SK-N-SH (cell line): ENCODE results near the gene JMJD6. TPM values are rescaled to one million over a fixed set of nuclear protein-coding genes. Genes with fewer than 3 reads are reported as not detected.

Source experiments
- CTCF ChIA-PET: fragments of 300-600, 350-600 bp; formaldehyde crosslinking; extraction: SDS; loops from one replicate; lab custom pipeline; 2021; lab: Yijun Ruan, JAX
- POLR2A ChIA-PET: fragments of 350-600 bp; sonication (Branson Sonifier 250); formaldehyde crosslinking; extraction: SDS; loops from one replicate; lab custom pipeline; 2020; ENCODE audit warnings: antibody characterized with exemption, inconsistent platforms; lab: Yijun Ruan, JAX
- DNase-seq: peaks from one replicate; pipeline ENCODE4 v3.0.0; 2012
- H2AFZ ChIP-seq: fragments of 200-600 bp; sonication (generic); 2 replicates; pipeline ENCODE4 v1.8.1; 2016; ENCODE audit warnings: antibody characterized with exemption, mild to moderate bottlenecking, low read depth
- H3F3A ChIP-seq: fragments of 200-600 bp; sonication (generic); replicated peaks from 2 replicates; pipeline ENCODE3; 2016; ENCODE audit warnings: antibody characterized with exemption, mild to moderate bottlenecking; ENCODE audit not compliant: insufficient read depth
- H3K27ac ChIP-seq, 2 experiments: fragments of 200-500 bp in 1 of 2; fragments of 200-600 bp in 1 of 2; sonication (Bioruptor generic) in 1 of 2; sonication (generic), shearing (Covaris generic) in 1 of 2; 2 replicates each; pipeline versions ENCODE4 v1.5.1 to v1.6.1; 2014 to 2016; ENCODE audit warnings: low read depth in 2 of 2, inconsistent platforms in 1 of 2, low read length in 1 of 2, mild to moderate bottlenecking in 1 of 2, mixed read lengths in 1 of 2
- H3K27me3 ChIP-seq: fragments of 200-600 bp; sonication (generic), shearing (Covaris generic); 2 replicates; pipeline ENCODE4 v1.6.1; 2016; ENCODE audit warnings: mixed run types; ENCODE audit not compliant: insufficient read depth
- H3K36me3 ChIP-seq, 2 experiments: fragments of 200-500 bp in 1 of 2; fragments of 200-600 bp in 1 of 2; sonication (Bioruptor generic) in 1 of 2; sonication (generic) in 1 of 2; replicated peaks in 1 of 2; 2 replicates each; pipeline versions ENCODE3 to v1.5.1; 2014 to 2016; ENCODE audit warnings: low read length in 1 of 2, mild to moderate bottlenecking in 1 of 2; ENCODE audit not compliant: insufficient read depth in 2 of 2, control insufficient read depth in 1 of 2
- H3K4me1 ChIP-seq, 2 experiments: fragments of 200-500 bp in 1 of 2; fragments of 200-600 bp in 1 of 2; sonication (Bioruptor generic) in 1 of 2; sonication (generic), shearing (Covaris generic) in 1 of 2; 2 replicates each; pipeline versions ENCODE4 v1.5.1 to v1.6.1; 2014 to 2016; ENCODE audit warnings: low read depth in 1 of 2, low read length in 1 of 2, mixed run types in 1 of 2; ENCODE audit not compliant: insufficient read depth in 2 of 2, control insufficient read depth in 1 of 2
- H3K4me2 ChIP-seq: fragments of 200-600 bp; sonication (generic), shearing (Covaris generic); 2 replicates; pipeline ENCODE4 v1.6.1; 2017; ENCODE audit warnings: mixed run types
- H3K4me3 ChIP-seq, 2 experiments: fragments of 200-500 bp in 1 of 2; fragments of 200-600 bp in 1 of 2; sonication (Bioruptor generic) in 1 of 2; sonication (generic), shearing (Covaris generic) in 1 of 2; 2 replicates each; pipeline versions ENCODE4 v1.5.1 to v1.8.1; 2014 to 2016; ENCODE audit warnings: low read depth in 2 of 2, inconsistent platforms in 1 of 2, low read length in 1 of 2, mild to moderate bottlenecking in 1 of 2, mixed read lengths in 1 of 2, moderate library complexity in 1 of 2
- H3K79me2 ChIP-seq: fragments of 200-600 bp; sonication (generic); 2 replicates; pipeline ENCODE4 v1.8.1; 2017; ENCODE audit warnings: mild to moderate bottlenecking; ENCODE audit not compliant: insufficient read depth
- H3K9ac ChIP-seq: fragments of 200-600 bp; sonication (generic); 2 replicates; pipeline ENCODE4 v1.6.1; 2017; ENCODE audit warnings: mixed run types
- H3K9me2 ChIP-seq: fragments of 200-600 bp; sonication (generic); 2 replicates; pipeline ENCODE4 v1.6.1; 2017; ENCODE audit warnings: mixed run types
- H3K9me3 ChIP-seq: fragments of 200-600 bp; sonication (generic); 2 replicates; pipeline ENCODE4 v1.6.1; 2017; ENCODE audit warnings: mixed run types, mild to moderate bottlenecking, moderate library complexity
- H4K20me1 ChIP-seq: fragments of 200-600 bp; sonication (generic); 2 replicates; pipeline ENCODE4 v1.6.1; 2017; ENCODE audit warnings: mild to moderate bottlenecking, mixed run types; ENCODE audit not compliant: insufficient read depth
- CHD2 ChIP-seq: fragments of 150-350 bp; IDR thresholded peaks from 2 replicates; pipeline ENCODE4 v1.6.1; 2018; ENCODE audit warnings: low read length; ENCODE audit not compliant: partially characterized antibody
- ELF1 ChIP-seq: IDR thresholded peaks from 2 replicates; pipeline ENCODE4 v1.4.0; 2012
- FOXJ3 ChIP-seq: sonication (generic); formaldehyde crosslinking; IDR thresholded peaks from 2 replicates; pipeline ENCODE4 v1.5.1; 2020; ENCODE audit warnings: mild to moderate bottlenecking, missing genetic modification reagents
- FOXM1 ChIP-seq: IDR thresholded peaks from 2 replicates; pipeline ENCODE4 v1.4.0; 2012; ENCODE audit warnings: low read depth, mild to moderate bottlenecking
- JUND ChIP-seq: IDR thresholded peaks from 2 replicates; pipeline ENCODE4 v1.4.0; 2012
- MXI1 ChIP-seq: IDR thresholded peaks from 2 replicates; pipeline ENCODE4 v1.6.1; 2012; ENCODE audit warnings: mild to moderate bottlenecking, low read depth, low read length, improper control_type of control experiment
- NFIC ChIP-seq: IDR thresholded peaks from 2 replicates; pipeline ENCODE4 v1.4.0; 2012; ENCODE audit warnings: borderline replicate concordance
- NRF1 ChIP-seq: IDR thresholded peaks from 2 replicates; pipeline ENCODE4 v1.6.1; 2012; ENCODE audit warnings: low read depth, mild to moderate bottlenecking, low read length
- POLR2AphosphoS5 ChIP-seq: IDR thresholded peaks from 2 replicates; pipeline ENCODE4 v1.6.1; 2012; ENCODE audit warnings: low read depth, low read length
- RCOR1 ChIP-seq: fragments of 150-350 bp; IDR thresholded peaks from 2 replicates; pipeline ENCODE4 v1.6.1; 2017; ENCODE audit warnings: antibody characterized with exemption, low read length
- RXRA ChIP-seq: IDR thresholded peaks from 2 replicates; pipeline ENCODE4 v1.4.0; 2012; ENCODE audit warnings: low read depth, mild to moderate bottlenecking, borderline replicate concordance
- SIN3A ChIP-seq: IDR thresholded peaks from 2 replicates; pipeline ENCODE4 v1.6.1; 2012; ENCODE audit warnings: low read depth, mild to moderate bottlenecking, low read length, moderate library complexity, borderline replicate concordance
- TEAD4 ChIP-seq: IDR thresholded peaks from 2 replicates; pipeline ENCODE4 v1.4.0; 2012; ENCODE audit warnings: mild to moderate bottlenecking, borderline replicate concordance; ENCODE audit not compliant: insufficient read depth
- WGBS: methylation state at CpG from one replicate; pipeline ENCODE4 v1.1.6; 2017; ENCODE audit warnings: low lambda C conversion rate; 5-methylcytosine and 5-hydroxymethylcytosine counted together
- polyA plus RNA-seq, 3 experiments: library from polyadenylated mRNA; depleted of rRNA; stranded (reverse); fragments of >200 nt; gene quantifications; 2 replicates each; pipeline ENCODE4 v1.2.3, GENCODE V29; 2012
- TF ChIP-seq, protein P1 (sequence below): IDR thresholded peaks from 2 replicates; pipeline ENCODE4; 2012
- TF ChIP-seq, protein P2 (sequence below): IDR thresholded peaks from 2 replicates; pipeline ENCODE4 v1.4.0; 2012; ENCODE audit warnings: low read depth, borderline replicate concordance
- TF ChIP-seq, protein P3 (sequence below): IDR thresholded peaks from 2 replicates; pipeline ENCODE4 v1.4.0; 2012; ENCODE audit warnings: low read depth, borderline replicate concordance
- TF ChIP-seq, protein P4 (sequence below): IDR thresholded peaks from 2 replicates; pipeline ENCODE4 v1.6.1; 2012; ENCODE audit warnings: mild to moderate bottlenecking, low read depth, low read length, moderate library complexity
- TF ChIP-seq, protein P5 (sequence below): fragments of 200-600 bp; sonication (generic); IDR thresholded peaks from 2 replicates; pipeline ENCODE4 v1.6.1; 2017; ENCODE audit warnings: antibody characterized with exemption, mild to moderate bottlenecking, moderate library complexity

The JMJD6 gene
- polyA plus RNA-seq, 1 of the 3 experiments (the other 2 are of a cell fraction), result 23.3 TPM

DNA sequence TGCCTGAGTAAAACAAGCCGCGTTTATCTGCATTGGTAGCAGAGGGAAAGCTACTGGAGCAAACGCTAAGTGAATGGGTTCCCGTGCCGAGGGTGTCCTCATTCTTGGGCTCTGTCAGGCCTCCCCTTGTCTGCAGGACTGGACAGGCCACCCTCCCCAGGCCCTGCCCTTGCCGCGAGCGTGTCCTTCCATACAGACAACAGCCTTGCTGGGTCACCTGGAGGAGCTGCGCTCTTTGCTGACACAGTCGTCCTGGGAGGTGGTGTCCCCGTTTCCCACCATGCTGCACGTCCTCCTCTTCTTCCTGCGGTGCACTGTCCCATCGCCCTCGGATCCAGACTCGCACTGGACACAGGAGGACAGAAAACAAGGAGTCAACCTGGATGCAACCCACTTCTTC is 7.9 kb downstream of the JMJD6 start:
- H4K20me1 ChIP-seq, result peaks cover 21% of the 10 kb centered on the region
- peaks cover 72 to 74% of the 10 kb centered on the region in 2 experiments for H3K36me3 ChIP-seq
- WGBS, result 98% methylated on average over 16 of the region's 16 CpGs
- no peaks in the 10 kb centered on the region for H3K9me3 ChIP-seq
- H3K27ac ChIP-seq, result no peak overlapping the region; a peak in 1 of 4 replicates
- POLR2A ChIA-PET, result interaction anchor here (0.7 kb wide), 2 partner anchors 15 to 388 kb away, joined by 3 read pairs; no protein-coding TSS in a partner anchor
- peaks cover 0 to 24% of the 10 kb centered on the region in 2 experiments; a peak in 3 of 4 replicates for H3K4me1 ChIP-seq
- H3F3A ChIP-seq, result peaks cover 41% of the 10 kb centered on the region
- H3K9ac ChIP-seq, result no peak overlapping the region
- H3K4me2 ChIP-seq, result no peak overlapping the region
- no peak overlapping the region for H2AFZ ChIP-seq
- no peak overlapping the region for H3K4me3 ChIP-seq
- H3K9me2 ChIP-seq, result no peaks in the 10 kb centered on the region
- H3K79me2 ChIP-seq, result peaks cover 55% of the 10 kb centered on the region
- TF ChIP-seq RCOR1, result no peak
- TF ChIP-seq, protein P1, sequence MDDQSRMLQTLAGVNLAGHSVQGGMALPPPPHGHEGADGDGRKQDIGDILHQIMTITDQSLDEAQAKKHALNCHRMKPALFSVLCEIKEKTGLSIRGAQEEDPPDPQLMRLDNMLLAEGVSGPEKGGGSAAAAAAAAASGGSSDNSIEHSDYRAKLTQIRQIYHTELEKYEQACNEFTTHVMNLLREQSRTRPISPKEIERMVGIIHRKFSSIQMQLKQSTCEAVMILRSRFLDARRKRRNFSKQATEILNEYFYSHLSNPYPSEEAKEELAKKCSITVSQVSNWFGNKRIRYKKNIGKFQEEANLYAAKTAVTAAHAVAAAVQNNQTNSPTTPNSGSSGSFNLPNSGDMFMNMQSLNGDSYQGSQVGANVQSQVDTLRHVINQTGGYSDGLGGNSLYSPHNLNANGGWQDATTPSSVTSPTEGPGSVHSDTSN, result no peak
- TF ChIP-seq FOXM1, result no peak
- TF ChIP-seq RXRA, result no peak
- TF ChIP-seq TEAD4, result no peak
- TF ChIP-seq, protein P2, sequence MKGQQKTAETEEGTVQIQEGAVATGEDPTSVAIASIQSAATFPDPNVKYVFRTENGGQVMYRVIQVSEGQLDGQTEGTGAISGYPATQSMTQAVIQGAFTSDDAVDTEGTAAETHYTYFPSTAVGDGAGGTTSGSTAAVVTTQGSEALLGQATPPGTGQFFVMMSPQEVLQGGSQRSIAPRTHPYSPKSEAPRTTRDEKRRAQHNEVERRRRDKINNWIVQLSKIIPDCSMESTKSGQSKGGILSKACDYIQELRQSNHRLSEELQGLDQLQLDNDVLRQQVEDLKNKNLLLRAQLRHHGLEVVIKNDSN, result no peak
- TF ChIP-seq MXI1, result no peak
- no peak for TF ChIP-seq NFIC
- no peak for TF ChIP-seq JUND
- TF ChIP-seq ELF1, result no peak
- TF ChIP-seq SIN3A, result no peak
- no peak for TF ChIP-seq POLR2AphosphoS5
- TF ChIP-seq FOXJ3 (CRISPR knock-in tag), result no peak
- TF ChIP-seq NRF1, result no peak
- no peak for TF ChIP-seq CHD2
- TF ChIP-seq, protein P3, sequence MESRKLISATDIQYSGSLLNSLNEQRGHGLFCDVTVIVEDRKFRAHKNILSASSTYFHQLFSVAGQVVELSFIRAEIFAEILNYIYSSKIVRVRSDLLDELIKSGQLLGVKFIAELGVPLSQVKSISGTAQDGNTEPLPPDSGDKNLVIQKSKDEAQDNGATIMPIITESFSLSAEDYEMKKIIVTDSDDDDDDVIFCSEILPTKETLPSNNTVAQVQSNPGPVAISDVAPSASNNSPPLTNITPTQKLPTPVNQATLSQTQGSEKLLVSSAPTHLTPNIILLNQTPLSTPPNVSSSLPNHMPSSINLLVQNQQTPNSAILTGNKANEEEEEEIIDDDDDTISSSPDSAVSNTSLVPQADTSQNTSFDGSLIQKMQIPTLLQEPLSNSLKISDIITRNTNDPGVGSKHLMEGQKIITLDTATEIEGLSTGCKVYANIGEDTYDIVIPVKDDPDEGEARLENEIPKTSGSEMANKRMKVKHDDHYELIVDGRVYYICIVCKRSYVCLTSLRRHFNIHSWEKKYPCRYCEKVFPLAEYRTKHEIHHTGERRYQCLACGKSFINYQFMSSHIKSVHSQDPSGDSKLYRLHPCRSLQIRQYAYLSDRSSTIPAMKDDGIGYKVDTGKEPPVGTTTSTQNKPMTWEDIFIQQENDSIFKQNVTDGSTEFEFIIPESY, result no peak
- TF ChIP-seq, protein P4, sequence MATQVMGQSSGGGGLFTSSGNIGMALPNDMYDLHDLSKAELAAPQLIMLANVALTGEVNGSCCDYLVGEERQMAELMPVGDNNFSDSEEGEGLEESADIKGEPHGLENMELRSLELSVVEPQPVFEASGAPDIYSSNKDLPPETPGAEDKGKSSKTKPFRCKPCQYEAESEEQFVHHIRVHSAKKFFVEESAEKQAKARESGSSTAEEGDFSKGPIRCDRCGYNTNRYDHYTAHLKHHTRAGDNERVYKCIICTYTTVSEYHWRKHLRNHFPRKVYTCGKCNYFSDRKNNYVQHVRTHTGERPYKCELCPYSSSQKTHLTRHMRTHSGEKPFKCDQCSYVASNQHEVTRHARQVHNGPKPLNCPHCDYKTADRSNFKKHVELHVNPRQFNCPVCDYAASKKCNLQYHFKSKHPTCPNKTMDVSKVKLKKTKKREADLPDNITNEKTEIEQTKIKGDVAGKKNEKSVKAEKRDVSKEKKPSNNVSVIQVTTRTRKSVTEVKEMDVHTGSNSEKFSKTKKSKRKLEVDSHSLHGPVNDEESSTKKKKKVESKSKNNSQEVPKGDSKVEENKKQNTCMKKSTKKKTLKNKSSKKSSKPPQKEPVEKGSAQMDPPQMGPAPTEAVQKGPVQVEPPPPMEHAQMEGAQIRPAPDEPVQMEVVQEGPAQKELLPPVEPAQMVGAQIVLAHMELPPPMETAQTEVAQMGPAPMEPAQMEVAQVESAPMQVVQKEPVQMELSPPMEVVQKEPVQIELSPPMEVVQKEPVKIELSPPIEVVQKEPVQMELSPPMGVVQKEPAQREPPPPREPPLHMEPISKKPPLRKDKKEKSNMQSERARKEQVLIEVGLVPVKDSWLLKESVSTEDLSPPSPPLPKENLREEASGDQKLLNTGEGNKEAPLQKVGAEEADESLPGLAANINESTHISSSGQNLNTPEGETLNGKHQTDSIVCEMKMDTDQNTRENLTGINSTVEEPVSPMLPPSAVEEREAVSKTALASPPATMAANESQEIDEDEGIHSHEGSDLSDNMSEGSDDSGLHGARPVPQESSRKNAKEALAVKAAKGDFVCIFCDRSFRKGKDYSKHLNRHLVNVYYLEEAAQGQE, result no peak
- TF ChIP-seq, protein P5, sequence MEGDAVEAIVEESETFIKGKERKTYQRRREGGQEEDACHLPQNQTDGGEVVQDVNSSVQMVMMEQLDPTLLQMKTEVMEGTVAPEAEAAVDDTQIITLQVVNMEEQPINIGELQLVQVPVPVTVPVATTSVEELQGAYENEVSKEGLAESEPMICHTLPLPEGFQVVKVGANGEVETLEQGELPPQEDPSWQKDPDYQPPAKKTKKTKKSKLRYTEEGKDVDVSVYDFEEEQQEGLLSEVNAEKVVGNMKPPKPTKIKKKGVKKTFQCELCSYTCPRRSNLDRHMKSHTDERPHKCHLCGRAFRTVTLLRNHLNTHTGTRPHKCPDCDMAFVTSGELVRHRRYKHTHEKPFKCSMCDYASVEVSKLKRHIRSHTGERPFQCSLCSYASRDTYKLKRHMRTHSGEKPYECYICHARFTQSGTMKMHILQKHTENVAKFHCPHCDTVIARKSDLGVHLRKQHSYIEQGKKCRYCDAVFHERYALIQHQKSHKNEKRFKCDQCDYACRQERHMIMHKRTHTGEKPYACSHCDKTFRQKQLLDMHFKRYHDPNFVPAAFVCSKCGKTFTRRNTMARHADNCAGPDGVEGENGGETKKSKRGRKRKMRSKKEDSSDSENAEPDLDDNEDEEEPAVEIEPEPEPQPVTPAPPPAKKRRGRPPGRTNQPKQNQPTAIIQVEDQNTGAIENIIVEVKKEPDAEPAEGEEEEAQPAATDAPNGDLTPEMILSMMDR, result no peak
- no peaks in the 10 kb centered on the region for H3K27me3 ChIP-seq
- CTCF ChIA-PET, result interaction anchor here (1.0 to 14.3 kb wide), 8 partner anchors 7 to 348 kb away, joined by 3 to 255 read pairs (median 9); partner anchors contain the start of genes JMJD6 and METTL23
- no peak for DNase-seq
